HG03558 (cell line): ENCODE results near the gene RHAG.
"Not testable (repeated sequence)": the region's sequence is repeated elsewhere in the genome, so short reads cannot be mapped to it uniquely, and the experiment has no call there.

Experiments used
- ATAC-seq: cut with Tn5 transposase; IDR thresholded peaks from one replicate; pipeline ENCODE4 v1.9.1; 2021; ENCODE audit warnings: moderate number of reproducible peaks; ENCODE audit not compliant: unreplicated experiment; ENCODE audit errors: extremely low read depth

Gene RHAG

GRCh38 chr6:49637350-49637731, 702 bp upstream of the RHAG start:
- no peak for ATAC-seq

GRCh38 chr6:49635978-49636712, 494 bp downstream of the RHAG start:
- no peak for ATAC-seq

GRCh38 chr6:49635480-49635879, 1.2 kb downstream of the RHAG start:
- no peak for ATAC-seq

- ATAC-seq: no peak
These were observed 1.8 kb downstream of the RHAG start for GRCh38 chr6:49634836-49635218.

- no peak for ATAC-seq
These were observed 2.4 kb downstream of the RHAG start for GRCh38 chr6:49634092-49634835.

- no peak for ATAC-seq
These were observed 3.1 kb downstream of the RHAG start for GRCh38 chr6:49633541-49633940.

- no peak for ATAC-seq
These were observed 3.9 kb downstream of the RHAG start for GRCh38 chr6:49632727-49633126.

- not testable (repeated sequence) for ATAC-seq
These were observed 7.1 kb downstream of the RHAG start for GRCh38 chr6:49629485-49630088.

- no peak for ATAC-seq
These were observed 9.8 kb downstream of the RHAG start for GRCh38 chr6:49626811-49627210.

GRCh38 chr6:49618257-49618656, 18.4 kb downstream of the RHAG start:
- ATAC-seq: no peak

GRCh38 chr6:49614144-49614543, 22.5 kb downstream of the RHAG start:
- not testable (repeated sequence) for ATAC-seq

GRCh38 chr6:49609285-49609684, 27.4 kb downstream of the RHAG start:
- ATAC-seq: no peak

GRCh38 chr6:49608275-49608674, 28.4 kb downstream of the RHAG start:
- ATAC-seq: not testable (repeated sequence)

- no peak for ATAC-seq
These were observed 29.2 kb downstream of the RHAG start for GRCh38 chr6:49607391-49607982.

GRCh38 chr6:49606721-49607390, 29.8 kb downstream of the RHAG start:
- peak; percentile 99 for ATAC-seq

- not testable (repeated sequence) for ATAC-seq
These were observed 32.6 kb downstream of the RHAG start for GRCh38 chr6:49604080-49604479.

GRCh38 chr6:49587262-49587661, 49.4 kb downstream of the RHAG start:
- not testable (repeated sequence) for ATAC-seq

- ATAC-seq: no peak
These were observed 54.1 kb downstream of the RHAG start for GRCh38 chr6:49582529-49582928.

GRCh38 chr6:49579649-49580048, 57.0 kb downstream of the RHAG start:
- no peak for ATAC-seq

- no peak for ATAC-seq
These were observed 60.0 kb downstream of the RHAG start for GRCh38 chr6:49576618-49577017.
